ENCODE measurements around the gene PPP6C.
"Not testable (repeated sequence)": the region's sequence is repeated elsewhere in the genome, so short reads cannot be mapped to it uniquely, and the experiment has no call there.

PPP6C gene

GRCh38 chr9:125189361-125190289 lies at the start of gene PPP6C:
TSS of gene PPP6C (minus strand) at chr9:125189803. CDS start at chr9:125189718, 85 bp downstream.
- DNase-seq (ENCODE audit: low read depth, low spot score), result peak; percentile 78

GRCh38 chr9:125238915-125239446 lies 49.4 kb upstream of the PPP6C start:
- no peak for DNase-seq (ENCODE audit: low read depth, low spot score)

- DNase-seq (ENCODE audit: low read depth, low spot score), result no peak
These were observed 48.7 kb upstream of the PPP6C start for GRCh38 chr9:125238127-125238914.

GRCh38 chr9:125236520-125237159 lies 47.0 kb upstream of the PPP6C start:
- not testable (repeated sequence) for DNase-seq (ENCODE audit: low read depth, low spot score)

GRCh38 chr9:125235804-125236519 lies 46.4 kb upstream of the PPP6C start:
- no peak for DNase-seq (ENCODE audit: low read depth, low spot score)

- DNase-seq (ENCODE audit: low read depth, low spot score), result not testable (repeated sequence)
These were observed 44.5 kb upstream of the PPP6C start for GRCh38 chr9:125234099-125234498.

GRCh38 chr9:125233678-125234077 lies 44.1 kb upstream of the PPP6C start:
- DNase-seq (ENCODE audit: low read depth, low spot score), result no peak

GRCh38 chr9:125227761-125228160 lies 38.2 kb upstream of the PPP6C start:
- no peak for DNase-seq (ENCODE audit: low read depth, low spot score)

GRCh38 chr9:125224858-125225257 lies 35.3 kb upstream of the PPP6C start:
- not testable (repeated sequence) for DNase-seq (ENCODE audit: low read depth, low spot score)

- no peak for DNase-seq (ENCODE audit: low read depth, low spot score)
These were observed 29.0 kb upstream of the PPP6C start for GRCh38 chr9:125218621-125219020.

- no peak for DNase-seq (ENCODE audit: low read depth, low spot score)
These were observed 24.6 kb upstream of the PPP6C start for GRCh38 chr9:125214186-125214585.

- no peak for DNase-seq (ENCODE audit: low read depth, low spot score)
These were observed 14.9 kb upstream of the PPP6C start for GRCh38 chr9:125204477-125204876.

- no peak for DNase-seq (ENCODE audit: low read depth, low spot score)
These were observed 13.4 kb upstream of the PPP6C start for GRCh38 chr9:125202846-125203618.

- DNase-seq (ENCODE audit: low read depth, low spot score), result peak; percentile 61
These were observed 10.8 kb upstream of the PPP6C start, which contains the start of gene RABEPK for GRCh38 chr9:125200216-125201047. TSS of gene RABEPK (plus strand) at chr9:125200542. CDS start at chr9:125203014, 2,472 bp downstream.

- DNase-seq (ENCODE audit: low read depth, low spot score), result not testable (repeated sequence)
These were observed 6.0 kb upstream of the PPP6C start for GRCh38 chr9:125195591-125195990.

GRCh38 chr9:125194466-125194865 lies 4.9 kb upstream of the PPP6C start:
- DNase-seq (ENCODE audit: low read depth, low spot score), result not testable (repeated sequence)

GRCh38 chr9:125190361-125190801 lies 778 bp upstream of the PPP6C start:
- no peak for DNase-seq (ENCODE audit: low read depth, low spot score)

- no peak for DNase-seq (ENCODE audit: low read depth, low spot score)
These were observed 617 bp downstream of the PPP6C start for GRCh38 chr9:125189011-125189360.

GRCh38 chr9:125183561-125183960 lies 6.0 kb downstream of the PPP6C start:
- no peak for DNase-seq (ENCODE audit: low read depth, low spot score)
